NB4 (cell line): Measurements from ENCODE around the gene APEH.

Experiments
- DNase-seq: peaks from one replicate; pipeline ENCODE4 v3.0.0; 2010; ENCODE audit warnings: low read depth
- H3K4me3 ChIP-seq: one replicate; pipeline ENCODE4 v1.5.1; 2011; ENCODE audit warnings: mild to moderate bottlenecking, low read depth, low read length, moderate library complexity
- CTCF ChIP-seq: IDR thresholded peaks from one replicate; pipeline ENCODE4 v1.5.1; 2012; ENCODE audit warnings: low read depth, low read length
- MAX ChIP-seq: IDR thresholded peaks from 2 replicates; pipeline ENCODE4 v1.6.1; 2011; ENCODE audit warnings: low read depth, low read length
- MYC ChIP-seq: IDR thresholded peaks from 2 replicates; pipeline ENCODE4 v1.6.1; 2011; ENCODE audit warnings: low read depth, low read length
- POLR2A ChIP-seq: IDR thresholded peaks from 2 replicates; pipeline ENCODE4 v1.6.1; 2011; ENCODE audit warnings: mild to moderate bottlenecking; ENCODE audit not compliant: insufficient read length; ENCODE audit errors: extremely low read depth

APEH gene

GRCh38 chr3:49638445-49638844 lies 35.7 kb upstream of the APEH start:
- no peak overlapping the region for H3K4me3 ChIP-seq
- DNase-seq, result peak; percentile 57
- TF ChIP-seq CTCF, result no peak
- TF ChIP-seq MYC, result no peak
- no peak for TF ChIP-seq POLR2A
- no peak for TF ChIP-seq MAX

- H3K4me3 ChIP-seq, result no peak overlapping the region
- TF ChIP-seq MAX, result no peak
- no peak for TF ChIP-seq CTCF
- no peak for TF ChIP-seq MYC
- TF ChIP-seq POLR2A, result no peak
- no peak for DNase-seq
Observed at GRCh38 chr3:49639551-49639950, 34.6 kb upstream of the APEH start.

GRCh38 chr3:49641292-49641691 lies 32.9 kb upstream of the APEH start:
- TF ChIP-seq POLR2A (no peak), CTCF (no peak), MAX (no peak), MYC (no peak)
- DNase-seq, result no peak
- H3K4me3 ChIP-seq, result no peak overlapping the region

- no peak for TF ChIP-seq CTCF
- no peak for TF ChIP-seq MAX
- no peak for TF ChIP-seq POLR2A
- no peak for TF ChIP-seq MYC
- DNase-seq, result no peak
- no peak overlapping the region for H3K4me3 ChIP-seq
Observed at GRCh38 chr3:49641921-49642707, 32.0 kb upstream of the APEH start.

GRCh38 chr3:49642708-49643145 lies 31.4 kb upstream of the APEH start:
- no peak for TF ChIP-seq MAX
- no peak for TF ChIP-seq CTCF
- TF ChIP-seq POLR2A, result no peak
- no peak for TF ChIP-seq MYC
- H3K4me3 ChIP-seq, result no peak overlapping the region
- DNase-seq, result no peak

GRCh38 chr3:49644684-49645083 lies 29.5 kb upstream of the APEH start:
- no peak overlapping the region for H3K4me3 ChIP-seq
- DNase-seq, result no peak
- TF ChIP-seq POLR2A (no peak), MYC (no peak), CTCF (no peak), MAX (no peak)
